Type B pancreatic cell (in vitro differentiated cells): ENCODE data around the gene VSTM2L. TPM values are rescaled to one million over a fixed set of nuclear protein-coding genes. Genes with fewer than 3 reads are reported as not detected.

Experiments used
- DNase-seq: peaks from one replicate; pipeline ENCODE4 v3.0.0; 2021; ENCODE audit warnings: mixed read lengths; ENCODE audit not compliant: unreplicated experiment; ENCODE audit errors: extremely low spot score
- H3K27ac Mint-ChIP-seq: 2 replicates; pipeline ENCODE4 v1.8.0; 2021; ENCODE audit warnings: mild to moderate bottlenecking, mixed read lengths
- H3K27me3 Mint-ChIP-seq: 2 replicates; pipeline ENCODE4 v1.8.0; 2021; ENCODE audit warnings: mixed read lengths
- H3K36me3 Mint-ChIP-seq: 2 replicates; pipeline ENCODE4 v1.8.0; 2021; ENCODE audit warnings: mixed read lengths
- H3K4me1 Mint-ChIP-seq: one replicate; pipeline ENCODE4 v1.8.0; 2021; ENCODE audit warnings: mixed read lengths; ENCODE audit not compliant: unreplicated experiment
- H3K4me3 Mint-ChIP-seq: 2 replicates; pipeline ENCODE4 v1.8.0; 2021; ENCODE audit warnings: mild to moderate bottlenecking, mixed read lengths
- H3K9me3 Mint-ChIP-seq: 2 replicates; pipeline ENCODE4 v1.8.0; 2021; ENCODE audit warnings: mixed read lengths
- total RNA-seq: library from RNA; stranded (reverse); gene quantifications from 2 replicates; pipeline ENCODE4 v1.2.1, GENCODE V29; 2021; ENCODE audit warnings: low replicate concordance
- TF ChIP-seq, protein P1 (sequence below): fragments of 200-600 bp; sonication (generic); conservative IDR thresholded peaks from 2 replicates; pipeline ENCODE4 v1.5.0; 2021; ENCODE audit warnings: antibody characterized with exemption, mild to moderate bottlenecking

VSTM2L gene
- total RNA-seq, 1 donor from 2014 or later = 11.4 TPM

GRCh38 chr20:37920679-37921322, 17.9 kb downstream of the VSTM2L start:
- DNase-seq = no peak
- H3K36me3 Mint-ChIP-seq = no peaks in the 10 kb centered on the region
- peaks cover 22% of the 10 kb centered on the region for H3K27me3 Mint-ChIP-seq
- no peak overlapping the region for H3K27ac Mint-ChIP-seq
- H3K4me3 Mint-ChIP-seq = no peak overlapping the region
- peaks cover 27% of the 10 kb centered on the region for H3K4me1 Mint-ChIP-seq
- H3K9me3 Mint-ChIP-seq = no peaks in the 10 kb centered on the region
- TF ChIP-seq, protein P1, sequence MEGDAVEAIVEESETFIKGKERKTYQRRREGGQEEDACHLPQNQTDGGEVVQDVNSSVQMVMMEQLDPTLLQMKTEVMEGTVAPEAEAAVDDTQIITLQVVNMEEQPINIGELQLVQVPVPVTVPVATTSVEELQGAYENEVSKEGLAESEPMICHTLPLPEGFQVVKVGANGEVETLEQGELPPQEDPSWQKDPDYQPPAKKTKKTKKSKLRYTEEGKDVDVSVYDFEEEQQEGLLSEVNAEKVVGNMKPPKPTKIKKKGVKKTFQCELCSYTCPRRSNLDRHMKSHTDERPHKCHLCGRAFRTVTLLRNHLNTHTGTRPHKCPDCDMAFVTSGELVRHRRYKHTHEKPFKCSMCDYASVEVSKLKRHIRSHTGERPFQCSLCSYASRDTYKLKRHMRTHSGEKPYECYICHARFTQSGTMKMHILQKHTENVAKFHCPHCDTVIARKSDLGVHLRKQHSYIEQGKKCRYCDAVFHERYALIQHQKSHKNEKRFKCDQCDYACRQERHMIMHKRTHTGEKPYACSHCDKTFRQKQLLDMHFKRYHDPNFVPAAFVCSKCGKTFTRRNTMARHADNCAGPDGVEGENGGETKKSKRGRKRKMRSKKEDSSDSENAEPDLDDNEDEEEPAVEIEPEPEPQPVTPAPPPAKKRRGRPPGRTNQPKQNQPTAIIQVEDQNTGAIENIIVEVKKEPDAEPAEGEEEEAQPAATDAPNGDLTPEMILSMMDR = no peak

DNA sequence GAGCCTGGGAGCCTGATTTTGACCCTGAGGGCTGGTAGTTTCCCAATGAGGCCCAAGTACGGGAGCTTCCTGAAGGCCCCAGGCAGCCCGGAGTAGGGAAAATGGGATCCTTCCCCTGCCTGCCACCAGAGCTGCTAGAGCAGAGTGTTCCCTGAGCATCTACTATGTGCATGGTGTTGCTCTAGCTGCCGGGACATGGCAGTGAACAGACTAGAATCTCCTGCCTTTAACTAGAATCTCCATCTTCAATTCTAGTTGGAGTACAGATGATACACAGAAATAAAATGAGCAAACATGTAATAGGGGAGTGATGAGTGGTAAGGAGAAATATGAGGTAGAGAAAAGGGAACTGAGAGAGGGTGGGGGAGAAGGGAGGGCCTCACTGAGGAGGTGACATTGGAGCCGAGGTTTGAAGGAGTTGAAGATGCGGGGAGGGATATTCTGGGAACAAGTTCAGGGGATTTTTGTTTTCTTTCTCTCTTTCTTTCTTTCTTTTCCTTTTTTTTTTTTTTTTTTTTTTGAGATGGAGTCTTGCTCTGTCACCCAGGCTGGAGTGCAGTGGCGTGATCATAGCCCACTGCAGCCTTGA, 18.5 kb downstream of the VSTM2L start:
- Mint-ChIP-seq H3K27me3 (peaks cover 16% of the 10 kb centered on the region), H3K9me3 (no peaks in the 10 kb centered on the region), H3K4me3 (no peak overlapping the region), H3K36me3 (no peaks in the 10 kb centered on the region), H3K4me1 (peaks cover 21% of the 10 kb centered on the region), H3K27ac (no peak overlapping the region)
- TF ChIP-seq, protein P1 = no peak
- no peak for DNase-seq

GRCh38 chr20:37922016-37922415, 19.1 kb downstream of the VSTM2L start:
- no peak overlapping the region for H3K27ac Mint-ChIP-seq
- TF ChIP-seq, protein P1 = no peak
- H3K4me3 Mint-ChIP-seq = no peak overlapping the region
- no peak for DNase-seq
- H3K36me3 Mint-ChIP-seq = no peaks in the 10 kb centered on the region
- H3K4me1 Mint-ChIP-seq = peaks cover 17% of the 10 kb centered on the region
- peaks cover 12% of the 10 kb centered on the region for H3K27me3 Mint-ChIP-seq
- no peaks in the 10 kb centered on the region for H3K9me3 Mint-ChIP-seq

DNA sequence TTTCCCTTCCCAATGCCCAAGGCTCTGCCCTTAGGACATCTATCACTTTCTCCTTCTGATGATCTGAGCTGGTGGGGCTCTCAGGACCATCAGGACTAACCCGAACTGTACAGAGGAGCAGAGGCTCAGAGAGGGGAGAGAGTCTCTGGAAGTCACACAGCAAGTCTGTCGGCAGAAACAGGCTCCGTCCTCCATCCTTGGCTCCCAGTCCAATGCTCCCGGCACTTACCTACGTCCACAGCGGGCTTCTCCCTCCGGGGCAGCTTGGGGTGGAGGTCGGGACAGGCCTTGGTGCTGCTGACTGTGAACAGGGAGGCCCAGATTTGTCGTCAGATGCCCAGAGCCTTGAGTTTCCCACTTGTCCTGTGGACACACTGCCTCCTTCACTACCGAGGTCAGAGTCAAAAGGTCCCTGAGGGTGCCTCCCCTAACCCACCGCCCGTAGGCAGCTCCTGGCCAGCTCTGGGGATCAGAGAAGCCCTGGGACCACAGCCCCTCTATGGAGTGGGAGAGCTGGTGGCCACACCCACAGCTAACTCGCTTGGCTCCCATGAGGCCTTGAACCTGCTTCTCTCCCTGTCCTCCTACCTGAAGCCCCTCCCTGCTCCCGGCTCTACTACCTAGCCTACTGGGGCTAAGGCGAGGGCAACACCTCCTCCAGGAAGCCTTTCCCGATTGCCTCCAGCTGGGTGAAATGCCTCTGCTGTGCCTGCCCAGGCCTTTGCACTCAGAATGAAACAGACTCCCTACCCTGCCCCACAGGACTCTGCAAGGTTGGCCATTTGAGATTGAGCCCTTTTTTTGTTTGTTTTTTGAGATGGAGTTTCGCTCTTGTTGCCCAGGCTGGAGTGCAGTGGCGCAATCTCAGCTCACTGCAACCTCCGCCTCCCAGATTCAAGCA, 22.6 kb downstream of the VSTM2L start:
- TF ChIP-seq, protein P1 = no peak
- Mint-ChIP-seq H3K9me3 (no peaks in the 10 kb centered on the region), H3K27me3 (peaks cover 7% of the 10 kb centered on the region), H3K27ac (no peak overlapping the region), H3K36me3 (no peaks in the 10 kb centered on the region), H3K4me3 (no peak overlapping the region), H3K4me1 (peaks cover 15% of the 10 kb centered on the region)
- no peak for DNase-seq

DNA sequence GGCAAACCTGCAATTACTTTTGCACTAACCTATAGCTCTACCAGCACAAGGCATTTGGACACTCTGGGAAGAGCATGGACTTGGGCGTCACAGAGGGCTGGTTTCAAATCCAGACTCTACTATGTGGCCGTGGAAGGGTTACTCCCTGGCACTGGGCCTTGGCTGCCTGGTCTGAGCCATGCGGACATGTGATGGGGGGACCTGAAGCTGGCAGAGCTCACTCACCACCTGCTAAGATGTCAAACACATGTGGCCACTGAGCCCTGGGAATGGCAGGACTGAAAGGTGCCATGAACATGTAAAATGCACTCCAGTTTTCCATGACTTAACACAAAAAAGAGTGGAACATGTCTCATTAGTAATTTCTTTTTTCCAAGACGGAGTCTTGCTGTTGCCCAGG, 23.7 kb downstream of the VSTM2L start:
- no peaks in the 10 kb centered on the region for H3K36me3 Mint-ChIP-seq
- peaks cover 14% of the 10 kb centered on the region for H3K4me1 Mint-ChIP-seq
- TF ChIP-seq, protein P1 = no peak
- no peak overlapping the region for H3K4me3 Mint-ChIP-seq
- H3K9me3 Mint-ChIP-seq = no peaks in the 10 kb centered on the region
- no peak for DNase-seq
- H3K27me3 Mint-ChIP-seq = peaks cover 4% of the 10 kb centered on the region
- H3K27ac Mint-ChIP-seq = no peak overlapping the region
